Measurements from ENCODE around the gene TMC7. TPM values are rescaled to one million over a fixed set of nuclear protein-coding genes. Genes with fewer than 3 reads are reported as not detected.
"Not testable (repeated sequence)": the region's sequence is repeated elsewhere in the genome, so short reads cannot be mapped to it uniquely, and the experiment has no call there.

Gene TMC7
- total RNA-seq = 0.67 TPM
- long read RNA-seq, partial matches to known transcripts = 0 of 2 reads
- long read RNA-seq, other reads (novel, unspliced or antisense) = 1 of 2 reads

GRCh38 chr16:18983565-18984434 is at the start of gene TMC7:
TSS of gene TMC7 (plus strand) at chr16:18983934. CDS start at chr16:18984064, 130 bp downstream.
- intact Hi-C loops (cut with DNase I) = no loop called here
- ATAC-seq (ENCODE audit: poor library complexity) = peak; percentile 97
- DNase-seq = peak; percentile 84

- ATAC-seq (ENCODE audit: poor library complexity) = no peak
- intact Hi-C loops (cut with DNase I) = no loop called here
- no peak for DNase-seq
Observed at GRCh38 chr16:18936727-18937340, 46.9 kb upstream of the TMC7 start.

GRCh38 chr16:18937390-18937789 is 46.3 kb upstream of the TMC7 start:
- intact Hi-C loops (cut with DNase I) = no loop called here
- ATAC-seq (ENCODE audit: poor library complexity) (no peak), DNase-seq (no peak)

- ATAC-seq (ENCODE audit: poor library complexity) = no peak
- intact Hi-C loops (cut with DNase I) = no loop called here
- no peak for DNase-seq
Observed at GRCh38 chr16:18938986-18939385, 44.7 kb upstream of the TMC7 start.

GRCh38 chr16:18941471-18941870 is 42.3 kb upstream of the TMC7 start:
- intact Hi-C loops (cut with DNase I) = no loop called here
- no peak for ATAC-seq (ENCODE audit: poor library complexity)
- DNase-seq = no peak

- intact Hi-C loops (cut with DNase I) = no loop called here
- ATAC-seq (ENCODE audit: poor library complexity) = no peak
- DNase-seq = no peak
Observed at GRCh38 chr16:18942061-18942460, 41.7 kb upstream of the TMC7 start.

GRCh38 chr16:18943414-18943813 is 40.3 kb upstream of the TMC7 start:
- intact Hi-C loops (cut with DNase I) = no loop called here
- DNase-seq (no peak), ATAC-seq (ENCODE audit: poor library complexity) (no peak)

- intact Hi-C loops (cut with DNase I) = no loop called here
- no peak for DNase-seq
- no peak for ATAC-seq (ENCODE audit: poor library complexity)
Observed at GRCh38 chr16:18945233-18945632, 38.5 kb upstream of the TMC7 start.

GRCh38 chr16:18948372-18949020 is 35.2 kb upstream of the TMC7 start:
- intact Hi-C loops (cut with DNase I) = no loop called here
- no peak for DNase-seq
- no peak for ATAC-seq (ENCODE audit: poor library complexity)

- intact Hi-C loops (cut with DNase I) = no loop called here
- ATAC-seq (ENCODE audit: poor library complexity) = no peak
- no peak for DNase-seq
Observed at GRCh38 chr16:18950469-18951185, 33.1 kb upstream of the TMC7 start.

- intact Hi-C loops (cut with DNase I) = no loop called here
- ATAC-seq (ENCODE audit: poor library complexity) = no peak
- DNase-seq = no peak
Observed at GRCh38 chr16:18953547-18953946, 30.2 kb upstream of the TMC7 start.

- ATAC-seq (ENCODE audit: poor library complexity); DNase-seq; intact Hi-C loops (cut with DNase I): not testable (repeated sequence)
Observed at GRCh38 chr16:18955874-18956580, 27.7 kb upstream of the TMC7 start.

GRCh38 chr16:18956658-18957241 is 27.0 kb upstream of the TMC7 start:
- intact Hi-C loops (cut with DNase I); DNase-seq; ATAC-seq (ENCODE audit: poor library complexity): not testable (repeated sequence)

- intact Hi-C loops (cut with DNase I) = no loop called here
- ATAC-seq (ENCODE audit: poor library complexity) = no peak
- DNase-seq = no peak
Observed at GRCh38 chr16:18958621-18959029, 25.1 kb upstream of the TMC7 start.

- intact Hi-C loops (cut with DNase I) = no loop called here
- DNase-seq (no peak), ATAC-seq (ENCODE audit: poor library complexity) (peak; percentile 64)
Observed at GRCh38 chr16:18959031-18959505, 24.7 kb upstream of the TMC7 start.

- DNase-seq (no peak), ATAC-seq (ENCODE audit: poor library complexity) (no peak)
- intact Hi-C loops (cut with DNase I) = no loop called here
Observed at GRCh38 chr16:18965555-18965954, 18.2 kb upstream of the TMC7 start.

- ATAC-seq (ENCODE audit: poor library complexity) = no peak
- intact Hi-C loops (cut with DNase I) = no loop called here
Observed at GRCh38 chr16:18966791-18967190, 16.9 kb upstream of the TMC7 start.

More at GRCh38 chr16:18966791-18967190, 16.9 kb upstream of the TMC7 start:
- no peak for DNase-seq
